Esophagus muscularis mucosa (tissue), 4 donors: Measurements from ENCODE around the gene GUCD1. TPM values are rescaled to one million over a fixed set of nuclear protein-coding genes. Genes with fewer than 3 reads are reported as not detected.

Experiments
- DNase-seq: peaks from one replicate; pipeline ENCODE4 v3.0.0-alpha.2; 2017; ENCODE audit errors: extremely low spot score
- H3K27ac ChIP-seq, 4 donors: fragments of 200-600 bp; sonication (generic); replicated peaks in 1 of 4; 1 replicate in 3 of 4; 2 replicates in 1 of 4; pipeline ENCODE4 v1.5.1; 2016 to 2019; ENCODE audit warnings: mild to moderate bottlenecking in 1 of 4
- H3K27me3 ChIP-seq, 4 donors: fragments of 200-600 bp; sonication (generic); one replicate each; pipeline versions ENCODE4 v1.5.1 to v1.6.0; 2016 to 2019
- H3K36me3 ChIP-seq, 4 donors: fragments of 200-600 bp; sonication (generic); one replicate each; pipeline ENCODE4 v1.5.1; 2016 to 2019
- H3K4me1 ChIP-seq, 4 donors: fragments of 200-600 bp; sonication (generic); one replicate each; pipeline ENCODE4 v1.5.1; 2016 to 2019
- H3K4me3 ChIP-seq, 4 donors: fragments of 200-600 bp; sonication (generic); 1 replicate in 2 of 4; 2 replicates in 2 of 4; pipeline ENCODE4 v1.5.1; 2016 to 2019; ENCODE audit warnings: mild to moderate bottlenecking in 4 of 4, moderate library complexity in 1 of 4
- H3K9me3 ChIP-seq, 4 donors: fragments of 200-600 bp; sonication (generic); 1 replicate in 3 of 4; 2 replicates in 1 of 4; pipeline ENCODE4 v1.5.1; 2016 to 2019
- CTCF ChIP-seq, 3 experiments: fragments of 200-600 bp in 2 of 3; fragments of 450-650 bp in 1 of 3; sonication (generic) in 2 of 3; IDR thresholded peaks; one replicate each; pipeline ENCODE4 v1.5.1; 2017 to 2019; ENCODE audit warnings: antibody characterized with exemption in 3 of 3, mild to moderate bottlenecking in 2 of 3, moderate library complexity in 1 of 3
- EP300 ChIP-seq: sonication (generic); formaldehyde crosslinking; IDR thresholded peaks from one replicate; pipeline ENCODE4 v1.6.1; 2017; ENCODE audit warnings: antibody characterized with exemption
- POLR2A ChIP-seq: fragments of 450-650 bp; IDR thresholded peaks from one replicate; pipeline ENCODE4 v1.6.1; 2017; ENCODE audit warnings: antibody characterized with exemption, moderate library complexity, mild to moderate bottlenecking, low read depth
- POLR2AphosphoS5 ChIP-seq, 2 donors: sonication (generic); formaldehyde crosslinking; IDR thresholded peaks; one replicate each; pipeline ENCODE4 v1.6.1; 2017; ENCODE audit warnings: antibody characterized with exemption in 2 of 2
- WGBS: methylation state at CpG from one replicate; pipeline ENCODE4 v1.1.5; 2018; 5-methylcytosine and 5-hydroxymethylcytosine counted together
- intact Hi-C: fragments of 100-400 bp; cut with DNase I; formaldehyde crosslinking; loops from one replicate; pipeline ENCODE4 v1.15.1; 2023
- total RNA-seq, 4 donors: library from RNA; depleted of rRNA; stranded (reverse); fragments of >200 nt; gene quantifications; one replicate each; pipeline versions ENCODE4 v1.1.0 to v1.2.1, GENCODE V29; 2016

The GUCD1 gene
- total RNA-seq, 4 donors from 2014 or later, result 93.4 to 202 (median 160) TPM

DNA sequence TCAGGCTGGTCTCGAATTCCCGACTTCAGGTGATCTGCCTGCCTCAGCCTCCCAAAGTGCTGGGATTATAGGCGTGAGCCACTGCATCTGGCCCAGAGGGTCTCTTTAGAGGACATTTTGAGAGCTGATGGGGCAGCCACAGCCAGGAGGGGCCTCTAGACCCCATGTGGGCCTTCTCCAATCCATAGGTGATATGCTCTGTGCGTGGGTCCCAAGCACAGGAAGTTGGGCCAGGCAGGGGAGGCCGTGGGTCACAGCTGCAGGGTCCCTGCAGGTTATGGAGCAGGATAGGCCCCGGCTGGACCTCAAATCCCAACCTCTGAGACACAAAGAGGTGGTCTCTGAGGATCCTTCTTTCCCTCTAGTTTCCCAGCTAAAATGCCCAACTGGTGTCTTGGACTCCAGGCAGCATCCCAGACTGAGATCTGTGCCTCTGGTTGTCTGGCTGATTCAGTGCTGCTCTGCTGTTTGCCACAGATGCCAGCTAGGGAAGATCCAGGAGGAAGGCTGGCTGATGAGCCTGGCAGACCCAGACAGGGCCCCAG is 36.4 kb upstream of the GUCD1 start:
- no peak for DNase-seq
- peak overlapping the region in 1 of 4 donors; percentile 88 for H3K27ac ChIP-seq
- WGBS, result 85% methylated on average over 5 of the region's 6 CpGs
- TF ChIP-seq POLR2AphosphoS5 (IDR thresholded peaks at IDR 0.05), result no peak
- no peak for TF ChIP-seq EP300
- no peak for TF ChIP-seq CTCF (IDR thresholded peaks at IDR 0.05)
- TF ChIP-seq POLR2A, result no peak
- H3K27me3 ChIP-seq, result no peaks in the 10 kb centered on the region
- H3K36me3 ChIP-seq, result peaks cover 13 to 34% (median 26%) of the 10 kb centered on the region in 4 donors
- H3K4me3 ChIP-seq, result no peak overlapping the region
- peaks cover 10 to 29% (median 21%) of the 10 kb centered on the region in 4 donors for H3K4me1 ChIP-seq
- intact Hi-C loops, result no loop called here
- H3K9me3 ChIP-seq, result no peaks in the 10 kb centered on the region

GRCh38 chr22:24590596-24591173 is 35.7 kb upstream of the GUCD1 start:
- TF ChIP-seq POLR2AphosphoS5 (IDR thresholded peaks at IDR 0.05), result no peak
- no peak for TF ChIP-seq POLR2A
- TF ChIP-seq CTCF (IDR thresholded peaks at IDR 0.05), result no peak
- TF ChIP-seq EP300, result no peak
- no peak for DNase-seq
- 96% methylated on average over 12 of the region's 12 CpGs for WGBS
- Histone ChIP-seq H3K4me3 (no peak overlapping the region), H3K36me3 (peaks cover 19 to 41% (median 32%) of the 10 kb centered on the region in 4 donors), H3K4me1 (peaks cover 10 to 29% (median 21%) of the 10 kb centered on the region in 4 donors), H3K27me3 (no peaks in the 10 kb centered on the region), H3K9me3 (no peaks in the 10 kb centered on the region), H3K27ac (no peak overlapping the region)
- intact Hi-C loops, result no loop called here

- intact Hi-C loops, result no loop called here
- no peak for TF ChIP-seq POLR2AphosphoS5 (IDR thresholded peaks at IDR 0.05)
- TF ChIP-seq EP300, result no peak
- TF ChIP-seq CTCF (IDR thresholded peaks at IDR 0.05), result no peak
- TF ChIP-seq POLR2A, result no peak
Observed at GRCh38 chr22:24589518-24590030, 34.6 kb upstream of the GUCD1 start.

GRCh38 chr22:24588757-24589481 is 34.0 kb upstream of the GUCD1 start:
- H3K27ac ChIP-seq, result peak overlapping the region in 1 of 4 donors; percentile 31
- 93% methylated on average over 14 of the region's 21 CpGs for WGBS
- H3K4me3 ChIP-seq, result no peak overlapping the region
- H3K9me3 ChIP-seq, result no peaks in the 10 kb centered on the region
- TF ChIP-seq POLR2A, result no peak
- no peak for TF ChIP-seq POLR2AphosphoS5 (IDR thresholded peaks at IDR 0.05)
- no peak for TF ChIP-seq EP300
- TF ChIP-seq CTCF (IDR thresholded peaks at IDR 0.05), result no peak
- no peak for DNase-seq
- intact Hi-C loops, result no loop called here
- H3K27me3 ChIP-seq, result no peaks in the 10 kb centered on the region
- H3K4me1 ChIP-seq, result peaks cover 18 to 43% (median 32%) of the 10 kb centered on the region in 4 donors
- H3K36me3 ChIP-seq, result peaks cover 20 to 52% (median 35%) of the 10 kb centered on the region in 4 donors

More at GRCh38 chr22:24589518-24590030, 34.6 kb upstream of the GUCD1 start:
- no peak for DNase-seq
- Histone ChIP-seq H3K27ac (no peak overlapping the region), H3K36me3 (peaks cover 20 to 52% (median 35%) of the 10 kb centered on the region in 4 donors), H3K9me3 (no peaks in the 10 kb centered on the region), H3K4me3 (no peak overlapping the region), H3K4me1 (peaks cover 12 to 39% (median 26%) of the 10 kb centered on the region in 4 donors), H3K27me3 (no peaks in the 10 kb centered on the region)
- 100% methylated on average over 2 of the region's 7 CpGs for WGBS
